HEK293 (cell line): ENCODE data around the gene SERINC4.

ENCODE experiments used
- REST ChIP-seq: fragments of 450-650 bp; formaldehyde crosslinking; IDR thresholded peaks from 2 replicates; pipeline ENCODE4 v1.5.1; 2016; ENCODE audit warnings: missing biosample characterization, missing genetic modification characterization
- ZNF354C ChIP-seq: fragments of 450-650 bp; formaldehyde crosslinking; IDR thresholded peaks from 2 replicates; pipeline ENCODE4 v1.5.1; 2016; ENCODE audit warnings: missing biosample characterization, missing genetic modification characterization, low read depth, borderline replicate concordance
- ZNF600 ChIP-seq: fragments of 450-650 bp; formaldehyde crosslinking; IDR thresholded peaks from 2 replicates; pipeline ENCODE4 v1.5.1; 2016; ENCODE audit warnings: missing biosample characterization, missing genetic modification characterization
- TF ChIP-seq, protein P1 (sequence below): fragments of 450-650 bp; formaldehyde crosslinking; IDR thresholded peaks from 2 replicates; pipeline ENCODE4 v1.5.1; 2016; ENCODE audit warnings: missing biosample characterization, missing genetic modification characterization, low read depth

GRCh38 chr15:43794269-43795037 lies 5.6 kb downstream of the SERINC4 start:
- TF ChIP-seq, protein P1, sequence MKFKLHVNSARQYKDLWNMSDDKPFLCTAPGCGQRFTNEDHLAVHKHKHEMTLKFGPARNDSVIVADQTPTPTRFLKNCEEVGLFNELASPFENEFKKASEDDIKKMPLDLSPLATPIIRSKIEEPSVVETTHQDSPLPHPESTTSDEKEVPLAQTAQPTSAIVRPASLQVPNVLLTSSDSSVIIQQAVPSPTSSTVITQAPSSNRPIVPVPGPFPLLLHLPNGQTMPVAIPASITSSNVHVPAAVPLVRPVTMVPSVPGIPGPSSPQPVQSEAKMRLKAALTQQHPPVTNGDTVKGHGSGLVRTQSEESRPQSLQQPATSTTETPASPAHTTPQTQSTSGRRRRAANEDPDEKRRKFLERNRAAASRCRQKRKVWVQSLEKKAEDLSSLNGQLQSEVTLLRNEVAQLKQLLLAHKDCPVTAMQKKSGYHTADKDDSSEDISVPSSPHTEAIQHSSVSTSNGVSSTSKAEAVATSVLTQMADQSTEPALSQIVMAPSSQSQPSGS (tag by site-specific recombination) = no peak
- no peak for TF ChIP-seq ZNF600 (tag by site-specific recombination)
- no peak for TF ChIP-seq ZNF354C (tag by site-specific recombination)
- TF ChIP-seq REST (tag by site-specific recombination) = peak; percentile 55; the same call in 1 of the 2 replicates
